Measurements from ENCODE around the gene HMCN2. TPM values are rescaled to one million over a fixed set of nuclear protein-coding genes. Genes with fewer than 3 reads are reported as not detected.

HMCN2 gene
- total and polyA plus RNA-seq, 2 donors (not counting 3 experiments of a cell fraction or from before 2014, with no cell fraction given): 0.04 to 0.24 TPM

- intact Hi-C loops (cut with micrococcal nuclease): no loop called here
- no peaks in the 10 kb centered on the region for H4K20me1 ChIP-seq (replicated peaks; ENCODE audit: control insufficient read depth, extremely low read depth, insufficient read depth, low read length)
- TF ChIP-seq FOS (IDR thresholded peaks at IDR 0.05; ENCODE audit: borderline replicate concordance, insufficient read depth, low read length): no peak
- TF ChIP-seq, protein P1, sequence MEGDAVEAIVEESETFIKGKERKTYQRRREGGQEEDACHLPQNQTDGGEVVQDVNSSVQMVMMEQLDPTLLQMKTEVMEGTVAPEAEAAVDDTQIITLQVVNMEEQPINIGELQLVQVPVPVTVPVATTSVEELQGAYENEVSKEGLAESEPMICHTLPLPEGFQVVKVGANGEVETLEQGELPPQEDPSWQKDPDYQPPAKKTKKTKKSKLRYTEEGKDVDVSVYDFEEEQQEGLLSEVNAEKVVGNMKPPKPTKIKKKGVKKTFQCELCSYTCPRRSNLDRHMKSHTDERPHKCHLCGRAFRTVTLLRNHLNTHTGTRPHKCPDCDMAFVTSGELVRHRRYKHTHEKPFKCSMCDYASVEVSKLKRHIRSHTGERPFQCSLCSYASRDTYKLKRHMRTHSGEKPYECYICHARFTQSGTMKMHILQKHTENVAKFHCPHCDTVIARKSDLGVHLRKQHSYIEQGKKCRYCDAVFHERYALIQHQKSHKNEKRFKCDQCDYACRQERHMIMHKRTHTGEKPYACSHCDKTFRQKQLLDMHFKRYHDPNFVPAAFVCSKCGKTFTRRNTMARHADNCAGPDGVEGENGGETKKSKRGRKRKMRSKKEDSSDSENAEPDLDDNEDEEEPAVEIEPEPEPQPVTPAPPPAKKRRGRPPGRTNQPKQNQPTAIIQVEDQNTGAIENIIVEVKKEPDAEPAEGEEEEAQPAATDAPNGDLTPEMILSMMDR (IDR thresholded peaks at IDR 0.05; ENCODE audit: extremely low read depth in 1 of 2, insufficient read depth in 1 of 2, low read depth in 1 of 2, low read length in 2 of 2): no peak
- TF ChIP-seq MYC (IDR thresholded peaks at IDR 0.05; ENCODE audit: low read depth, low read length): no peak
- TF ChIP-seq JUN (IDR thresholded peaks at IDR 0.05; ENCODE audit: borderline replicate concordance, insufficient read depth, insufficient read length, low read depth): no peak
- TF ChIP-seq GATA2 (IDR thresholded peaks at IDR 0.05; ENCODE audit: insufficient read depth, insufficient read length, low read depth, low read length): no peak
- no peak for TF ChIP-seq POLR2AphosphoS5 (IDR thresholded peaks at IDR 0.05; ENCODE audit: insufficient read depth, low read depth, low read length)
- no peak for TF ChIP-seq EZH2 (IDR thresholded peaks at IDR 0.05; ENCODE audit: borderline replicate concordance, low read depth, low read length, severe bottlenecking)
- TF ChIP-seq POLR2A (IDR thresholded peaks at IDR 0.05; ENCODE audit: low read depth, low read length): no peak
- TF ChIP-seq, protein P2, sequence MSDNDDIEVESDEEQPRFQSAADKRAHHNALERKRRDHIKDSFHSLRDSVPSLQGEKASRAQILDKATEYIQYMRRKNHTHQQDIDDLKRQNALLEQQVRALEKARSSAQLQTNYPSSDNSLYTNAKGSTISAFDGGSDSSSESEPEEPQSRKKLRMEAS (IDR thresholded peaks at IDR 0.05; ENCODE audit: insufficient read depth, insufficient read length): no peak
- dilution Hi-C loops (cut with MboI; ENCODE audit: extremely low pct_ligation_motif_present, low sequenced_read_pairs): no loop called here
- no peak for DNase-seq (ENCODE audit: low read depth, low spot score)
- no peak for FAIRE-seq
- no peak overlapping the region for H3K9ac ChIP-seq (replicated peaks; ENCODE audit: extremely low read depth, insufficient read depth, low read length)
- H3K27ac ChIP-seq (ENCODE audit: insufficient read depth, low read depth, low read length): no peak overlapping the region
- CTCF ChIA-PET: interaction anchor here (1.1 kb wide), 1 partner anchor 34 kb away, joined by 3 read pairs; no protein-coding TSS in a partner anchor
- H3K4me2 ChIP-seq (ENCODE audit: insufficient read depth, low read length): no peak overlapping the region
- no TSS peak for BruUV-seq (replicated peaks)
- no peaks in the 10 kb centered on the region for H3K36me3 ChIP-seq (ENCODE audit: control insufficient read depth in 2 of 2, extremely low read depth in 1 of 2, insufficient read depth in 2 of 2, low read length in 2 of 2)
- H3K9me1 ChIP-seq (replicated peaks; ENCODE audit: control insufficient read depth, extremely low read depth, insufficient read depth, low read length): no peaks in the 10 kb centered on the region
- no peak overlapping the region for H2AFZ ChIP-seq (ENCODE audit: low read depth, low read length)
- H3K79me2 ChIP-seq (ENCODE audit: control insufficient read depth, insufficient read depth, low read length): no peaks in the 10 kb centered on the region
- H3K9me3 ChIP-seq (replicated peaks; ENCODE audit: control insufficient read depth, insufficient read depth, low read length): no peaks in the 10 kb centered on the region
- H3K4me3 ChIP-seq (replicated peaks in 1 of 3; ENCODE audit: insufficient read depth in 1 of 3, low read depth in 1 of 3, low read length in 3 of 3): no peak overlapping the region
- H3K27me3 ChIP-seq (ENCODE audit: control insufficient read depth in 2 of 2, insufficient read depth in 2 of 2, low read length in 2 of 2): no peaks in the 10 kb centered on the region
- no peaks in the 10 kb centered on the region for H3K4me1 ChIP-seq (ENCODE audit: control insufficient read depth, extremely low read depth, insufficient read depth, low read length)
- POLR2A ChIA-PET: no interaction called here
These were observed 121.8 kb downstream of the HMCN2 start for GRCh38 chr9:130387398-130387797.
